ENCODE measurements around the gene CSNK1D. TPM values are rescaled to one million over a fixed set of nuclear protein-coding genes. Genes with fewer than 3 reads are reported as not detected.

The CSNK1D gene
- total RNA-seq, 1 donor = 57.0 TPM

GRCh38 chr17:82223517-82223916 lies 50.0 kb downstream of the CSNK1D start:
- TF ChIP-seq CTCF (IDR thresholded peaks at IDR 0.05; ENCODE audit: insufficient read depth, low read depth, low read length) = no peak
- no peak for DNase-seq (ENCODE audit: low read depth)
- no peak overlapping the region for H3K4me3 ChIP-seq (ENCODE audit: low read depth, low read length)

GRCh38 chr17:82222816-82223215 lies 50.7 kb downstream of the CSNK1D start:
- no peak for TF ChIP-seq CTCF (IDR thresholded peaks at IDR 0.05; ENCODE audit: insufficient read depth, low read depth, low read length)
- peak; percentile 78 for DNase-seq (ENCODE audit: low read depth)
- H3K4me3 ChIP-seq (ENCODE audit: low read depth, low read length) = no peak overlapping the region

GRCh38 chr17:82221341-82221902 lies 52.1 kb downstream of the CSNK1D start:
- no peak for DNase-seq (ENCODE audit: low read depth)
- no peak for TF ChIP-seq CTCF (IDR thresholded peaks at IDR 0.05; ENCODE audit: insufficient read depth, low read depth, low read length)
- no peak overlapping the region for H3K4me3 ChIP-seq (ENCODE audit: low read depth, low read length)

GRCh38 chr17:82219753-82220709 lies 53.5 kb downstream of the CSNK1D start:
- TF ChIP-seq CTCF (IDR thresholded peaks at IDR 0.05; ENCODE audit: insufficient read depth, low read depth, low read length) = no peak
- no peak for DNase-seq (ENCODE audit: low read depth)
- H3K4me3 ChIP-seq (ENCODE audit: low read depth, low read length) = no peak overlapping the region

- H3K4me3 ChIP-seq (ENCODE audit: low read depth, low read length) = no peak overlapping the region
- TF ChIP-seq CTCF (IDR thresholded peaks at IDR 0.05; ENCODE audit: insufficient read depth, low read depth, low read length) = no peak
- DNase-seq (ENCODE audit: low read depth) = no peak
Observed at GRCh38 chr17:82219083-82219482, 54.4 kb downstream of the CSNK1D start.

- DNase-seq (ENCODE audit: low read depth) = no peak
- TF ChIP-seq CTCF (IDR thresholded peaks at IDR 0.05; ENCODE audit: insufficient read depth, low read depth, low read length) = no peak
- no peak overlapping the region for H3K4me3 ChIP-seq (ENCODE audit: low read depth, low read length)
Observed at GRCh38 chr17:82218349-82219075, 55.0 kb downstream of the CSNK1D start.
